MCF 10A (cell line): ENCODE results near the gene DNAJB11. TPM values are rescaled to one million over a fixed set of nuclear protein-coding genes. Genes with fewer than 3 reads are reported as not detected.

Experiments
- BruUV-seq: library from RNA; stranded (reverse); fragments of 400-500 nt; replicated peaks from 2 replicates; lab custom pipeline; 2021; lab: Mats Ljungman, UMichigan
- CTCF ChIA-PET: fragments of 300-600 bp; sonication (Branson Sonifier 250); formaldehyde crosslinking; extraction: SDS; loops from one replicate; lab custom pipeline; 2021; ENCODE audit warnings: antibody characterized with exemption, inconsistent platforms; lab: Yijun Ruan, JAX
- POLR2A ChIA-PET: fragments of 300-600, 350-650 bp; sonication (Branson Sonifier 250); formaldehyde crosslinking; extraction: SDS; loops from one replicate; lab custom pipeline; 2020; ENCODE audit warnings: antibody characterized with exemption, inconsistent platforms; lab: Yijun Ruan, JAX
- DNase-seq: peaks from one replicate; pipeline ENCODE4 v3.0.0-alpha.2; 2018; ENCODE audit not compliant: unreplicated experiment
- H3K27ac Mint-ChIP-seq: one replicate; pipeline ENCODE4 v1.8.0; 2022; ENCODE audit warnings: mild to moderate bottlenecking, low read depth, mixed read lengths; ENCODE audit not compliant: unreplicated experiment
- H3K27me3 Mint-ChIP-seq: one replicate; pipeline ENCODE4 v1.8.0; 2022; ENCODE audit warnings: mixed read lengths; ENCODE audit not compliant: insufficient read depth, unreplicated experiment
- H3K36me3 Mint-ChIP-seq: one replicate; pipeline ENCODE4 v1.8.0; 2022; ENCODE audit warnings: mild to moderate bottlenecking, moderate library complexity, mixed read lengths; ENCODE audit not compliant: insufficient read depth, unreplicated experiment
- H3K4me1 Mint-ChIP-seq: one replicate; pipeline ENCODE4 v1.8.0; 2022; ENCODE audit warnings: mixed read lengths; ENCODE audit not compliant: insufficient read depth, unreplicated experiment
- H3K4me3 Mint-ChIP-seq: one replicate; pipeline ENCODE4 v1.8.0; 2022; ENCODE audit warnings: mild to moderate bottlenecking, moderate library complexity, mixed read lengths; ENCODE audit not compliant: unreplicated experiment
- H3K9me3 Mint-ChIP-seq: one replicate; pipeline ENCODE4 v1.8.0; 2022; ENCODE audit warnings: mixed read lengths; ENCODE audit not compliant: unreplicated experiment
- intact Hi-C: fragments of 100-400 bp; cut with micrococcal nuclease; formaldehyde crosslinking; loops from 2 replicates; pipeline ENCODE4 v1.14.1; 2022
- total RNA-seq: library from RNA; stranded (reverse); gene quantifications from 2 replicates; pipeline ENCODE4 v1.2.3, GENCODE V29; 2022
- TF ChIP-seq, protein P1 (sequence below): fragments of 200-600 bp; IDR thresholded peaks from one replicate; pipeline ENCODE4 v1.8.0; 2022; ENCODE audit warnings: antibody characterized with exemption, mild to moderate bottlenecking; ENCODE audit not compliant: unreplicated experiment

The DNAJB11 gene
- total RNA-seq, 1 experiment from 2014 or later: 116 TPM

DNA sequence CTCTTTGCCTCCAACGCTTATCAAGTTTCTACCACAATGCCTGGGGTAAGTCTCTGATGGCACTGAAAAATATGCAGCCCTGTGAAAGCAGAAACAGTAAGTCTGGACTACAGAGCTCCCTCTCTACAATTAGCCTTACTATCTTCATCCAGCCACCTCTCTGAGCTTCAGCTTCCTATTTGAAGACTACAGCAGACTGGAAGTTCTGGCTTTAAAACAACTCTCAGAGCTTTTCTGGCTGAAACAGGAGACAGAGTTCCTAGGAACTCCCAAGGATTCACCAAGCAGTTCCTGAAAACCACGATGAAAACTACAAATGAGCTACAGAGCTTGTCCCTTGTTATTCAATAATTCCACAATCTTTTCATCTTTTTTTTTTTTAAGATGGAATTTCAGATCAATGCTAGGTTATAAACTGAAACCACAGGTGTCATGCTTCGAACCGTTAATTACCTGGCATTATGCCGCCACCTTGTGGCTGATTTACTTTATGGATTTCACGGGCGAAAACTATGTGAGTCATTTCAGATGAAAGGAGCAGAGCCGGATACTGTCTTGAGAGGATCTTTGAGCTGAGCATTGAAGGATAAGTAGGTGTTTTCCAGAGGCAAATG, 30.2 kb upstream of the DNAJB11 start:
- Mint-ChIP-seq H3K27ac (no peak overlapping the region), H3K4me1 (peaks cover 13% of the 10 kb centered on the region), H3K36me3 (peaks cover 24% of the 10 kb centered on the region)

DNA sequence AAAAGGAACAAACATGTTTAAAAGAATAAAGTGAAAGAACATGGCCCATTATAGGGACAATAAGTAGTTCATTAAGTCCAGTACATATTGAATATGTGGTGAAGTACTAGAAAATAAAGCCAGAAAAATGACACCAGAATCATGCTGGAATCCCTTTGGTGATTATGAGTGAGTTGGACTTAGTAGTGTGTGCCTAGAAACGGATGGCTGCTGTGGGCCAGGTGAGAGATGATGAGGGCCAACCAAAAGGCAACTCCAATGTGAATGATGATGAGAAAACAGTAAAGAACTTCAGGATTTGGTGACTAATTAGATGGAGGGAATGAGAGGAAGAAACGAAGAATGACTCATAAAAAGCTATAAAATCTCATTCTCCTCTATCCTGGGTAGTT, 29.7 kb upstream of the DNAJB11 start:
- Mint-ChIP-seq H3K4me1 (peaks cover 13% of the 10 kb centered on the region), H3K27ac (no peak overlapping the region), H3K4me3 (no peak overlapping the region), H3K36me3 (peaks cover 24% of the 10 kb centered on the region), H3K9me3 (no peaks in the 10 kb centered on the region), H3K27me3 (no peaks in the 10 kb centered on the region)
- DNase-seq: no peak
- TF ChIP-seq, protein P1, sequence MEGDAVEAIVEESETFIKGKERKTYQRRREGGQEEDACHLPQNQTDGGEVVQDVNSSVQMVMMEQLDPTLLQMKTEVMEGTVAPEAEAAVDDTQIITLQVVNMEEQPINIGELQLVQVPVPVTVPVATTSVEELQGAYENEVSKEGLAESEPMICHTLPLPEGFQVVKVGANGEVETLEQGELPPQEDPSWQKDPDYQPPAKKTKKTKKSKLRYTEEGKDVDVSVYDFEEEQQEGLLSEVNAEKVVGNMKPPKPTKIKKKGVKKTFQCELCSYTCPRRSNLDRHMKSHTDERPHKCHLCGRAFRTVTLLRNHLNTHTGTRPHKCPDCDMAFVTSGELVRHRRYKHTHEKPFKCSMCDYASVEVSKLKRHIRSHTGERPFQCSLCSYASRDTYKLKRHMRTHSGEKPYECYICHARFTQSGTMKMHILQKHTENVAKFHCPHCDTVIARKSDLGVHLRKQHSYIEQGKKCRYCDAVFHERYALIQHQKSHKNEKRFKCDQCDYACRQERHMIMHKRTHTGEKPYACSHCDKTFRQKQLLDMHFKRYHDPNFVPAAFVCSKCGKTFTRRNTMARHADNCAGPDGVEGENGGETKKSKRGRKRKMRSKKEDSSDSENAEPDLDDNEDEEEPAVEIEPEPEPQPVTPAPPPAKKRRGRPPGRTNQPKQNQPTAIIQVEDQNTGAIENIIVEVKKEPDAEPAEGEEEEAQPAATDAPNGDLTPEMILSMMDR: no peak
- no TSS peak for BruUV-seq
- POLR2A ChIA-PET: interaction anchor here (0.7 to 1.6 kb wide), 10 partner anchors 27 to 598 kb away, joined by 3 to 5 read pairs (median 3); partner anchors contain the start of gene TBCCD1
- intact Hi-C loops: loop anchor here (1.0 to 10.0 kb wide), 5 partner anchors 68 to 558 kb away; partner anchors contain the start of gene ETV5
- CTCF ChIA-PET: interaction anchor here (0.6 to 7.1 kb wide), 47 partner anchors 9 to 847 kb away, joined by 3 to 107 read pairs (median 5); no protein-coding TSS in a partner anchor

More for the DNA sequence above, 30.2 kb upstream of the DNAJB11 start:
- ChIA-PET CTCF (interaction anchor here (0.5 to 7.1 kb wide), 70 partner anchors 8 to 880 kb away, joined by 3 to 107 read pairs (median 5); partner anchors contain the start of gene TBCCD1), POLR2A (interaction anchor here (0.7 to 1.6 kb wide), 11 partner anchors 27 to 597 kb away, joined by 3 to 6 read pairs (median 3); partner anchors contain the start of gene TBCCD1)
- TF ChIP-seq, protein P1: peak; percentile 71
- peak; percentile 89 for DNase-seq
- intact Hi-C loops: loop anchor here (1.0 to 10.0 kb wide), 5 partner anchors 68 to 557 kb away; partner anchors contain the start of gene ETV5
- H3K4me3 Mint-ChIP-seq: no peak overlapping the region
- H3K9me3 Mint-ChIP-seq: no peaks in the 10 kb centered on the region
- no TSS peak for BruUV-seq
- H3K27me3 Mint-ChIP-seq: no peaks in the 10 kb centered on the region

DNA sequence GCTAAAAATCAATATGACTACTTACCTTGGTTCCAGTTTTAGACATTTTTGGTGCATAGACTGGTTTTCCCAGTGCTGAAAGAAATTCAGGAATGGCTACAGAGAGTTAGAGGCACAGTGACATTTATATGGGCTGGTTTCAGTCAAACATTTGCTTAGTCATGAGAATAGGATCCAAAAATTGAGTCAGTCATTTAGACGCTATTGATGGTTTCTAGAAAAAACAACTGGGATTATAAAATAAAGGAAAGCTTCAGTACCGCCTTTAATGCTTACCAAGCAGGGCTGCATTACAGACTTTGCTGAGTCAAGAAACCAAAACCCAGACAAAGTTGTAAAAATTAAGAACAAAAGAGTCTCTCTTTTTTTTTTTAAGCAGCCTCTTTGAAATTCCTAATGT, 26.2 kb upstream of the DNAJB11 start, which contains the start of gene CRYGS:
TSS of gene CRYGS (minus strand) at position 100 of the 400 bp plus-strand sequence. CDS start at position 46, 54 bp downstream.
- TF ChIP-seq, protein P1: no peak
- H3K9me3 Mint-ChIP-seq: no peaks in the 10 kb centered on the region
- H3K4me3 Mint-ChIP-seq: no peak within 1 kb of the TSS
- peaks cover 53% of the 10 kb centered on the region for H3K36me3 Mint-ChIP-seq
- DNase-seq: no peak
- no peak within 1 kb of the TSS for H3K27ac Mint-ChIP-seq
- intact Hi-C loops: loop anchor here (10.0 kb wide), 1 partner anchor 439 kb away; the partner anchor contains the start of gene ETV5
- no peaks in the 10 kb centered on the region for H3K27me3 Mint-ChIP-seq
- ChIA-PET POLR2A (no interaction called here), CTCF (interaction anchor here (0.7 to 1.1 kb wide), 4 partner anchors 110 to 567 kb away, joined by 3 to 5 read pairs (median 4); no protein-coding TSS in a partner anchor)
- no TSS peak for BruUV-seq
- peaks cover 13% of the 10 kb centered on the region for H3K4me1 Mint-ChIP-seq

DNA sequence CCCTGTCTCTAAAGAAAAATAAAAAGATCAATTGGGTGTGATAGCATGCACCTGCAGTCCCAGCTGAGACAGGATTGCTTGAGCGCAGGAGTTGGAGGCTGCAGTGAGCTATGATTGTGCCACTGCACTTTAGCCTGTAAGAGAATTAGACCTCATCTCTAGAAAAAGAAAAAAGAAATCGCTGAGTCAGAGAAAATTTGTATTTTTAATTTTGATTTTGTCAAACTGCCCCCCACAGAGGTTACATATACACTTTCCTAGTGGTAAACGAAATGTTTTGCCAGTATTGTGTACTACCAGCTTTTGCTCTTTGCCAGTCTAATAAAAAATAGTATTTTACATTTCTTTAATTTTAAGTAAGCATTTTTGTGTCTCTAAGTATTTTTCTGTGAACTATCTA, 21.0 kb upstream of the DNAJB11 start:
- H3K4me1 Mint-ChIP-seq: no peaks in the 10 kb centered on the region

More for the DNA sequence above, 21.0 kb upstream of the DNAJB11 start:
- CTCF ChIA-PET: interaction anchor here (0.9 to 3.2 kb wide), 6 partner anchors 9 to 606 kb away, joined by 3 to 19 read pairs (median 6); no protein-coding TSS in a partner anchor
- Mint-ChIP-seq H3K4me3 (no peak overlapping the region), H3K27ac (no peak overlapping the region), H3K27me3 (no peaks in the 10 kb centered on the region), H3K9me3 (no peaks in the 10 kb centered on the region), H3K36me3 (peaks cover 46% of the 10 kb centered on the region)
- TF ChIP-seq, protein P1: no peak
- intact Hi-C loops: loop anchor here (10.0 kb wide), 1 partner anchor 445 kb away; the partner anchor contains the start of gene ETV5
- no peak for DNase-seq
- BruUV-seq: no TSS peak
- POLR2A ChIA-PET: interaction anchor here (1.4 kb wide), 1 partner anchor 16 kb away, joined by 3 read pairs; no protein-coding TSS in a partner anchor
